ENCODE data around the gene CA10. TPM values are rescaled to one million over a fixed set of nuclear protein-coding genes. Genes with fewer than 3 reads are reported as not detected.

Gene CA10
- total and polyA plus RNA-seq, 7 donors = 0.28 to 2.9 (median 0.49) TPM; not detected in 2

DNA sequence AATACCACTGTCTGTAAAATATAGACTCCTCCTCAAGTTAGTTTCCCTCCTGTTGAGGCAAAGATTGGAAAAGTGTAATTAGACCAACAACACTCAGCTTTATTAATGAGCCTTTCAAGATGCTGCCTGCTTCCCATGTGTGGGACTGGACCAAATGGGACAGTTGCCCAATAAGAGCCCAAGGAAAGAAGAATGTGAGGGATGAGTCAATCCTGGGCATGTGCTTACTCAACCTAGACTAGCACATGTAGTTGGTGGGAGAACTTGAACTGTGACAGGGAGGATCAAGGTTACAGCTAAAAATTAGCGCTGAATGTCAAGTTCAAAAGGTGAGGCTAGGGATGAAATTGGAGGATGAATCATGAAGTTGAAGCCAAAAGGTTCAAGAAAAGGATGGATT, 435.5 kb downstream of the CA10 start:
- H3K27me3 ChIP-seq = no peaks in the 10 kb centered on the region
- H3K4me3 ChIP-seq = no peak overlapping the region
- no peaks in the 10 kb centered on the region for H3K36me3 ChIP-seq
- DNase-seq = no peak
- no peaks in the 10 kb centered on the region for H3K4me1 ChIP-seq
- H3K27ac ChIP-seq = no peak overlapping the region
- intact Hi-C loops (cut with DNase I) = no loop called here
- H3K9me3 ChIP-seq = no peaks in the 10 kb centered on the region
- 95 to 100% methylated on average over 1 of the region's 1 CpG for WGBS, 2 donors
- TF ChIP-seq POLR2A (IDR thresholded peaks at IDR 0.05) (no peak), POLR2AphosphoS5 (IDR thresholded peaks at IDR 0.05) (no peak), EP300 (IDR thresholded peaks at IDR 0.05) (no peak)
- TF ChIP-seq, protein P1, sequence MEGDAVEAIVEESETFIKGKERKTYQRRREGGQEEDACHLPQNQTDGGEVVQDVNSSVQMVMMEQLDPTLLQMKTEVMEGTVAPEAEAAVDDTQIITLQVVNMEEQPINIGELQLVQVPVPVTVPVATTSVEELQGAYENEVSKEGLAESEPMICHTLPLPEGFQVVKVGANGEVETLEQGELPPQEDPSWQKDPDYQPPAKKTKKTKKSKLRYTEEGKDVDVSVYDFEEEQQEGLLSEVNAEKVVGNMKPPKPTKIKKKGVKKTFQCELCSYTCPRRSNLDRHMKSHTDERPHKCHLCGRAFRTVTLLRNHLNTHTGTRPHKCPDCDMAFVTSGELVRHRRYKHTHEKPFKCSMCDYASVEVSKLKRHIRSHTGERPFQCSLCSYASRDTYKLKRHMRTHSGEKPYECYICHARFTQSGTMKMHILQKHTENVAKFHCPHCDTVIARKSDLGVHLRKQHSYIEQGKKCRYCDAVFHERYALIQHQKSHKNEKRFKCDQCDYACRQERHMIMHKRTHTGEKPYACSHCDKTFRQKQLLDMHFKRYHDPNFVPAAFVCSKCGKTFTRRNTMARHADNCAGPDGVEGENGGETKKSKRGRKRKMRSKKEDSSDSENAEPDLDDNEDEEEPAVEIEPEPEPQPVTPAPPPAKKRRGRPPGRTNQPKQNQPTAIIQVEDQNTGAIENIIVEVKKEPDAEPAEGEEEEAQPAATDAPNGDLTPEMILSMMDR (IDR thresholded peaks at IDR 0.05) = no peak

DNA sequence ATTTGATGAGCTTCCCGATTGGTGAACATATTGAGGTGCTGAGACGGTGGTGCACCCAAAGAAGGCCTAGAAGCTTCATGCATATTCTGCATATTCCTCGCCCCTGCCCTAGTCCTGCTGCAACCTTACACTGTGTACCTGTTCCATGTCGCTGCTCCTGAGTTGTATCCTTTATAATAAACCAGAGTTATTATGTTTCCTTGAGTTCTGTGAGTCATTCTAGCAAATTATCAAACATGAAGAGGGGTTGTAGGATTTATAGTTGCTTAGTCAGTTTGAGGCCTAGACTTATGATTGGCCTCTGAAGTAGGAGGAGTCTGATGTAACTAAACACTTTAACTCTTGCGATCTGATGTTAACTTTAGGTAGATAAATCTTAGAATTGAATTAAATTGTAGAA, 436.8 kb downstream of the CA10 start:
- intact Hi-C loops (cut with DNase I) = no loop called here
- 87 to 90% methylated on average over 5 of the region's 5 CpGs for WGBS, 2 donors
- H3K4me3 ChIP-seq = no peak overlapping the region
- no peaks in the 10 kb centered on the region for H3K4me1 ChIP-seq
- H3K9me3 ChIP-seq = no peaks in the 10 kb centered on the region
- DNase-seq = no peak
- H3K27ac ChIP-seq = no peak overlapping the region
- TF ChIP-seq, protein P1 (IDR thresholded peaks at IDR 0.05) = no peak
- TF ChIP-seq POLR2AphosphoS5 (IDR thresholded peaks at IDR 0.05) (no peak), POLR2A (IDR thresholded peaks at IDR 0.05) (no peak), EP300 (IDR thresholded peaks at IDR 0.05) (no peak)
- H3K36me3 ChIP-seq = no peaks in the 10 kb centered on the region
- H3K27me3 ChIP-seq = no peaks in the 10 kb centered on the region

DNA sequence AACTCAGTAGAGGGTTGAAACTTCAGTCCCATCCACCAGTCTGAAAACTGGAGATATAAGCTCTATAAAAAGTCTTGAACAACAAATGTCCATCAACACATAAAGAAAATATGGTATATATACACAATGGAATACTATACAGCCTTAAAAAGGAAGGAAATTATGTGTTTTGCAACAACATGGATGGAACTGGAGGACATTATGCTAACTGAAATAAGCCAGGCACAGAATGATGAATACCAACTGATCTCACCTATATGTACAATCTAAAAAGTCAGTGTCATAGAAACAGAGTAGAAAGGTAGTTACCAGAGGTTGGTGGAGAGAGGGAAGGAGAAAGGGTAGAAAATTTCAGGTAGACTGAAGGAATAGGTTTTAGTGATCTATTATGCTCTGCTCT, 438.1 kb downstream of the CA10 start:
- DNase-seq = no peak
- intact Hi-C loops (cut with DNase I) = no loop called here

DNA sequence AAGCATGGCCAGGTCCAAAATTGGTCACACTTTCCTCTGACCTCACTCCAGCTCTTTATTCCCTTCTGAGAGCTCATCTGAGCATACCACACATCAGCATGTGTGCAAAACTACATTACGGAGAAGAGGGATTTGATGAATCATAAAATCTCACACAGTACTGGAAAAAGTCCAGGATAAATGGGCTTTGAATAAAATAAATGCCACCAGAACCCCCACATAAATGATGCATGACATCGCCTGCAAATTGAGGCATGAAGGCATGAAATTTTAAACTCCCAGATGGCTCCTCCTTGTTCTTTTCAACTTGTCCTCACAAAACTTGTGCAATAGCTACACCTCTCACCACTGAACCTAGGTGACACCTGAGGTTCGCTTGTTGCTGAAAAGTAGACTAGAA, 439.5 kb downstream of the CA10 start:
- 81 to 84% methylated on average over 3 of the region's 3 CpGs for WGBS, 2 donors
- Histone ChIP-seq H3K27me3 (no peaks in the 10 kb centered on the region), H3K4me1 (no peaks in the 10 kb centered on the region), H3K4me3 (no peak overlapping the region), H3K36me3 (no peaks in the 10 kb centered on the region), H3K27ac (no peak overlapping the region), H3K9me3 (no peaks in the 10 kb centered on the region)
- TF ChIP-seq EP300 (IDR thresholded peaks at IDR 0.05) = no peak
- no peak for TF ChIP-seq POLR2AphosphoS5 (IDR thresholded peaks at IDR 0.05)
- no peak for TF ChIP-seq POLR2A (IDR thresholded peaks at IDR 0.05)
- TF ChIP-seq, protein P1 (IDR thresholded peaks at IDR 0.05) = no peak
- intact Hi-C loops (cut with DNase I) = no loop called here
- DNase-seq = no peak

More for the DNA sequence above, 438.1 kb downstream of the CA10 start:
- no peak overlapping the region for H3K4me3 ChIP-seq
- TF ChIP-seq POLR2AphosphoS5 (IDR thresholded peaks at IDR 0.05) = no peak
- TF ChIP-seq EP300 (IDR thresholded peaks at IDR 0.05) = no peak
- TF ChIP-seq, protein P1 (IDR thresholded peaks at IDR 0.05) = no peak
- no peak for TF ChIP-seq POLR2A (IDR thresholded peaks at IDR 0.05)
- no peaks in the 10 kb centered on the region for H3K36me3 ChIP-seq
- H3K27ac ChIP-seq = no peak overlapping the region
- H3K27me3 ChIP-seq = no peaks in the 10 kb centered on the region
- H3K4me1 ChIP-seq = no peaks in the 10 kb centered on the region
- no peaks in the 10 kb centered on the region for H3K9me3 ChIP-seq

DNA sequence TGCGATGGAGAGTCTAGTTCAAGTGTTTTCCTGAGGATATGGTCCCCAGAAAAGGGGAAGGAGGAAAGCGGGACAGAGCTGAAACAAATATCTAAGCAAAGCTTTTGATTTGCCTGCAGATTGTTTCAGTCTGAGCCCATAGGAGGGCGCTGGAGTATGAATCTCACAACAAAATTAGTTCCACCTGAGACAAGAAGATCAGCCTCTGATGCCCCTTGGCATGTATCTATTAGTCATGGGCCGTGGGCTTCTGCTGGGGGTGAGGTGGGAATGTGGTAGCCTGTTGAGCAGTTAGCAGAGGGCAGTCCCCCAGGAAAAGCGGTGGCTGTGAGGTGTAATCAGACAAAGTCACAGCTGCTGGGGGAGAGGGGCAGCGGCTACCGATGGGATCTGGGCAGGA, 446.9 kb downstream of the CA10 start:
- H3K9me3 ChIP-seq = no peaks in the 10 kb centered on the region
- no peaks in the 10 kb centered on the region for H3K36me3 ChIP-seq
- H3K27me3 ChIP-seq = no peaks in the 10 kb centered on the region
- no peak for DNase-seq
- no peak overlapping the region for H3K27ac ChIP-seq
- H3K4me3 ChIP-seq = no peak overlapping the region
- TF ChIP-seq POLR2A (IDR thresholded peaks at IDR 0.05) (no peak), EP300 (IDR thresholded peaks at IDR 0.05) (no peak), POLR2AphosphoS5 (IDR thresholded peaks at IDR 0.05) (no peak)
- TF ChIP-seq, protein P1 (IDR thresholded peaks at IDR 0.05) = no peak
- no peaks in the 10 kb centered on the region for H3K4me1 ChIP-seq
- intact Hi-C loops (cut with DNase I) = no loop called here
- 63 to 69% methylated on average over 7 of the region's 7 CpGs for WGBS, 2 donors

Measured in sigmoid colon (tissue), 7 donors.